ENCODE results near the gene SOX15. TPM values are rescaled to one million over a fixed set of nuclear protein-coding genes. Genes with fewer than 3 reads are reported as not detected.
"Not testable (repeated sequence)": the region's sequence is repeated elsewhere in the genome, so short reads cannot be mapped to it uniquely, and the experiment has no call there.

SOX15 gene
- 0.52 TPM for total RNA-seq

DNA sequence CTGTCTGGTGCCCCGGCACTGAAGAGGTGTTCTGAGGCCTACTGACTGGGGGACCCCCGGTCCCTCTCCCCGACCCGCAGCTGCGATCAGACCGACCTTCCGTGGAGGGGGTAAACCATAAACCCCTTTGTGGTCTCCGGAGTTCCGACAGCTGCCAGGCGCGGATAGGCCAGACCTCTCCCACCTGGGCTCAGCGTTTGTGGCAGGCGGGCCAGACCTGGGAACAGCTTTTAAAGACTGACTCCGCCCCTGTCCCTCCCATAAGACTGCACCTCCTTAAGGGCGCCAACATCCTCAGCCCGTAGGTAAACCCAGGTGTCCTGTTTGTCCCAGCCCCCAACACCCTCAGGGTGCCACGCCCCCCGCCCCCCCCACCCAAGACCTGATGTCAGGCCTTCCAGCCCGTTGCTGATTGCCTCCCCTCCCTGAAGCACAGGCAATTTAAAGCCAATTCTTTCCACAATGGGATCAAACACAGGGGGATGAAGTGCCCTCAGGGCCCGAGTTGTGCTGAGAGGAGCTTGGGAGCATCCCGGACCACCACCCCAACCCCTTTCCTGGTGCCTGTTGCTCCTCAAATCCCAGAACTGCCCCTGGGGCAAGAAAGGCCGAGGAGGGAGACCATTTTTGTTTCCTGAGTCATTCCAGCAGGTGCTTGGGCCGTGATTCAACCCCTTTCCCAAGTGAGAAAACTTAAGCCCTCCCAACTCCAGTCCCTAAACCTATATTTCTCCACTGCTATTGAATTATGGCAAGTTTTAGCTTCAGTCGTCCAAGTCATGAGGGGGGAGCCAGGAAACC is at the start of gene SOX15:
Gene SOX15, minus strand, starts transcription at position 204 of the 801 bp plus-strand sequence. CDS start 418 bp downstream, outside the sequence.
- Histone ChIP-seq H3K9me3 (ENCODE audit: low read depth, low read length) (no peaks in the 10 kb centered on the region), H3K4me3 (ENCODE audit: low read length) (no peak within 1 kb of the TSS), H3K27me3 (ENCODE audit: insufficient read depth, low read length) (no peaks in the 10 kb centered on the region), H3K4me1 (ENCODE audit: insufficient read depth, low read length) (peaks cover 38% of the 10 kb centered on the region)

DNA sequence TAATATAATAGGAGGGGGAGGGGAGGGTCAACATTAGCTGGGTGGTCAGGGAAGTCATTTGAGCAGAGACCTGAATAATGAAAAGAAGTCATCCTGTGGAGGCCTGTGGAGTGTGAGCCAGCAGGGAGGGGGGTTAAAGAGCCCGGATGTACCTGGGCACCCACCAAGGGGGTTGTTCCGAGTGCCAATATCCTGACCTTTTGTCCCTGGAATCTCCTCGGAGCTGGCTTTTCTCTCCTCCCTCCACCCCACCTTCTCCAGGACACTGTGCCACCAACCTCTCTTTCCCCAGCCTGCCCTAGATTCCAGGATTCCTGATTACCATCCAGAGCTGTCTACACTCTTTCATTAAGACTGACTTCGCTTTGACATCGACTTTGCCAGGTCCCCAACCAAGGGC is 46.3 kb upstream of the SOX15 start:
- Histone ChIP-seq H3K4me3 (ENCODE audit: low read length) (no peak overlapping the region), H3K27me3 (ENCODE audit: insufficient read depth, low read length) (no peaks in the 10 kb centered on the region)

DNA sequence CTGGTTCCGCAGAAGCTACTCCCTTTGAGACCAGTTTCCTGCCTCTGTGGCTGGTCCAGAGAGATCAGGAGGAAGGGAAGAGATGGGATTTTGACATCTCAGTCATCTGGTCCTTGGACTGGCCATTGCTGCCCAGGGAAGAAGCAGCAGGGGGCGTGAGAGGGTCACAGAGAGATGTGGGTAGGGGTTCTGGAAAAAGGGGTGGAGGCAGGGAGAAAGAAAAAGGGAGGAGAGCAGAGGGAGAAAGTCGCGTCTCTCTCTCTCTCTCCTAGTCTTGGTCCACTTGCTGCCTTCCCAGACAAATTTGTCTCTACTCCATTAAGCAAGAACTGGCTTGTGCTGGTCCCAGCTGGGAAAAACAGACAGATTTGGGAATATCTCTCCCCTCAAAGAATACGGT is 44.5 kb upstream of the SOX15 start:
- Histone ChIP-seq H3K27me3 (ENCODE audit: insufficient read depth, low read length) (no peaks in the 10 kb centered on the region), H3K9me3 (ENCODE audit: low read depth, low read length) (no peaks in the 10 kb centered on the region), H3K4me3 (ENCODE audit: low read length) (no peak overlapping the region), H3K4me1 (ENCODE audit: insufficient read depth, low read length) (no peaks in the 10 kb centered on the region)

More for the DNA sequence above, 46.3 kb upstream of the SOX15 start:
- no peaks in the 10 kb centered on the region for H3K4me1 ChIP-seq (ENCODE audit: insufficient read depth, low read length)
- no peaks in the 10 kb centered on the region for H3K9me3 ChIP-seq (ENCODE audit: low read depth, low read length)

DNA sequence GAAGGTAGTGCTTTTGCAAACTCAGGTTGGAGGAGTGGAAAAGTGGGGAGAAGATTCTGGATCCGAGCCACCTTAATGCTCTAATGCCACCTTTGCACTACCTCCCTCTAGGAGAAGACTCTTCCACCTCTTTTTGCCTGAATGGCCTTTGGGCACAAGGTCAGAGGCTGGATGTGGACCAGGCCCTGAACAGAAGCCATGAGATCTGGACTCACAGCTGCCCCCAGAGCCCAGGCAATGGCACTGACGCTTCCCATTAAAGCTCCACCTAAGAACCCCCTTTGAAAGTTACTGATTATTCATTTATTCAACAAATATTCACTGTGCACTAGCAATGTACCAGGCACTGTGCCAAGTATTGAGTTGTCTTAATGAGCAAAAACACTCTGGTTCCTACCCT is 43.2 kb upstream of the SOX15 start:
- Histone ChIP-seq H3K4me1 (ENCODE audit: insufficient read depth, low read length) (peaks cover 3% of the 10 kb centered on the region), H3K4me3 (ENCODE audit: low read length) (no peak overlapping the region), H3K27me3 (ENCODE audit: insufficient read depth, low read length) (no peaks in the 10 kb centered on the region), H3K9me3 (ENCODE audit: low read depth, low read length) (no peaks in the 10 kb centered on the region)

DNA sequence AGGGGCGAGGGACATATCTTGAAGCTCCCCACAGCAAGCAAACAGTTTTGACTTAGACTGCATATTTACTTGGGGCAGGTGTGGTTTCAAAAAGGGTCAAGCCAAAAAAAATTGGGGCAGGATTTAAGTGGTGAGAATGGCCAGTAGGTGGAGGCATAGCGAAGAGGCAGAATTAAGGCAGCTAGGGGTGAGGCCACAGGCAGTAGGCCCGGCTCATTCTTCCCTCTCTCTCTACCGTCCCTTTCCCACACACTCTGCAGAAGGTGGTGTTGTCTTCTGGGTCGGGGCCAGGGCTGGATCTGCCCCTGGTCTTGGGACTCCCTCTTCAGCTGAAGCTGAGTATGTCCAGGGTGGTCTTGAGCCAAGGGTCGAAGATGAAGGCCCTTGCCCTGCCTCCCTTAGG is 42.6 kb upstream of the SOX15 start:
- Histone ChIP-seq H3K9me3 (ENCODE audit: low read depth, low read length) (no peaks in the 10 kb centered on the region), H3K4me1 (ENCODE audit: insufficient read depth, low read length) (peaks cover 7% of the 10 kb centered on the region), H3K4me3 (ENCODE audit: low read length) (no peak overlapping the region), H3K27me3 (ENCODE audit: insufficient read depth, low read length) (no peaks in the 10 kb centered on the region)

DNA sequence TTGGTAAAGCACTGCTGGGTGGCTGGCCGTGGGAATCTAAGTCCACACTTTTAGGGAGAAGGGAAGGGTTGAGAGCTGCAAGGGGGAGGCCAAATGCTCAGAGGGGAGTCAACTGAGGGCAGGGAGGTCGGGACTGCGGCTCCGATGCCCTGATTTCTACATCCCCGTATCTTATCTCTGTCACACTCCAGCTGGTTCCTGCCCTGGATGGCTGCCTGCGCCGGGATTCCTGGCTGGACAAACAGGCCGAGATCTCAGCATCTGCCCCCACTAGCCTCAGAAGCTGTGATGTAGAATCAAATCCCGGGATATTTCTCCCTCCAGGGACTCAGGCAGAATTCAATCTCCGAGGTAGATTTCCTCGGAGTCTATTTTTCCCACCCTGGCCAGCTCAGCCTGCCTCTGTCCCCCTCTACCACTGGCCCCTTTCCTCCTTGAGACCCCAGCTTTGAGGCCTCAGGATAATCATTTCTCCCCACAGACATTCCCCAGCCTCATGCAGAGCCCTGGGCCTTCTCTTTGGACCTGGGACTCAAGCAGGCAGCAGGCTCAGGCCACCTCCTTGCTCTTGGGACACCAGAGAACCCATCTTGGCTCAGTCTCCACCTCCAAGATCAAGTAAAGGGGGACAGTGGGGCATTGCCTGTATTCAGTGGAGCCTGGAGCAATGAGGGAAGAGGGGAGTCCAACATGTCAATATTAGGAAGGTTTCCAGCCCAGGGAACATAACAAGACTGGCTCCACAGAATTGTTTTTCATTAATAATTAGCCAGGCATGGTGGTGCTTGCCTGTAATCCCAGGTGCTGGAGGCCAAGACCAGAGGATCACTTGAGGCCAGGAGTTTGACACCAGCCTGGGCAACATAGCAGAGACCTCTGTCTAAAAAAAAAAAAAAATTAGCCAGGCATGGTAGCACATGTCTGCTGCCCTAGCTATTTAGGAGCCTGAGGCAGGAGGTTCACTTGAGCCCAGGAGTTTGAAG is 41.8 kb upstream of the SOX15 start:
- no peaks in the 10 kb centered on the region for H3K9me3 ChIP-seq (ENCODE audit: low read depth, low read length)
- H3K27me3 ChIP-seq (ENCODE audit: insufficient read depth, low read length): no peaks in the 10 kb centered on the region
- no peak overlapping the region for H3K4me3 ChIP-seq (ENCODE audit: low read length)
- H3K4me1 ChIP-seq (ENCODE audit: insufficient read depth, low read length): peaks cover 11% of the 10 kb centered on the region

DNA sequence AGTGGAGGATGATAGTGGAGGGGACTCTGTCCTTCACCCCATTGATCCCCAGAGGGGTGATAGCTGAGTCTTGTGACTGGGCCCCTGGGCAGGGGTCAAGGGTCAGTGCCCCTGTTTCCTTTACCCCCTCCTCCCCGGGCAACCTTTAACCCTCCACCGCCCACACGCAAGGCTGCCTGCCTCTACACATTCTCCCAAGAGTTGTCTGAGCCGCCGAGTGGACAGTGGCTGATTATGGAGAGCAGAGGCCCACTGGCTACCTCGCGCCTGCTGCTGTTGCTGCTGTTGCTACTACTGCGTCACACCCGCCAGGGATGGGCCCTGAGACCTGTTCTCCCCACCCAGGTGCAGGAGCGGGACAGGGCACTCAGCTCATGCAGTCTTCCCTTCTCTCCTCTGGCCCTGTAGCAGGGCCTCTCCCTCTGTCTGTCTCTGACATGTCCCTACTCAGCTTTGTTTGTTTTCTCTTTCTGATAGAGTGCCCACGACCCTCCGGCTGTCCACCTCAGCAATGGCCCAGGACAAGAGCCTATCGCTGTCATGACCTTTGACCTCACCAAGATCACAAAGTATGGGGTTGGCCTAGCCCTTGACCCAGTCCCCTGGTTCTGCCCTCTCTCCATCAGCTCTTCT is 40.2 kb upstream of the SOX15 start, which contains the start of gene SHBG:
Gene SHBG, plus strand, starts transcription at position 197 of the 633 bp plus-strand sequence. Its CDS starts 38 bp downstream, at position 235.
- peaks cover 22% of the 10 kb centered on the region for H3K4me1 ChIP-seq (ENCODE audit: insufficient read depth, low read length)
- no peak within 1 kb of the TSS for H3K4me3 ChIP-seq (ENCODE audit: low read length)
- no peaks in the 10 kb centered on the region for H3K9me3 ChIP-seq (ENCODE audit: low read depth, low read length)
- H3K27me3 ChIP-seq (ENCODE audit: insufficient read depth, low read length): no peaks in the 10 kb centered on the region

DNA sequence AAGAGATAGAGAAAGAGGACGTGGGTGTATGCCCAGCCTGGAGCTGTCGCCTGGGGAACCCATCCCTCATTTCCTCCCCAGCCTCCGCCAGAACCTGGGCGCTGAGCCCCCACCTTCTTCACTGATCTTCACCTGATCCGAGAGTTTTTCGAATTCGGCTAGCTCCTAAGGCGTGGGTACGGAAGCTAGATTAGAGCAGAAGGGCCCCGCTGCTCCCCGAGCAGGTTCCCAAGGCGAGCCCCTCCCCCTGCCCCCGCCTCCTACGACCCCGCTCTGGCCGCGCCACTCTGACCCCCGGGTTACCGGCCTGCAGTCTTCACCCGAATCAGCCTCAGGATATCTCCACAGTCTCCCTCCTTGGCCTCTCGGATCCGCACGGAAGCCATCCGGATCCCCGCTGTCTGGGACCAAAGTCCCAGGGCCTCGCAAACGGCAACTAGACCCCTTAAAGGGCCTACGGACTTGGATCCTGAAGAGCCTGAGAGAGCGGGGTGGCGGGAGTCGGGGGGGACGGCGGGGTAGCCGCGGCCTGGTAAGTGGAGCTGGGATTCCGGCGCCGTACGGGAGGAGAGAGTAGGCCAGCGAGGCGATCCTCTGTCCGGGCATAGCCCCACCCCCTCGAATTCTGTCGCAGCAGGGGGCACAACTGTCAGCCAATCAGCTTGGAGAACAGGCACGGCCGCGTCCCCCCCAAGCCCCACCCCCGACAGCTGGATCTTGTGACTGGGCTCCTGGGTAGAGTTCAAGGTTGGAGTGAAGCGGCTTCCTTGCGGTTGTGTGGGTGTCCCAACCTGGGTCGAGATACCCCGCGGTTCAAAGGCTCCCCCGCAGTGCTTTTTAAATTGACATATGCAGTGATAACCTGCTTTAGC is 37.6 kb upstream of the SOX15 start, which contains the start of gene SAT2:
Gene SAT2, minus strand, starts transcription at position 572 of the 872 bp plus-strand sequence. Its CDS starts 186 bp downstream, at position 386.
- Histone ChIP-seq H3K4me1 (ENCODE audit: insufficient read depth, low read length) (peaks cover 22% of the 10 kb centered on the region), H3K27me3 (ENCODE audit: insufficient read depth, low read length) (no peaks in the 10 kb centered on the region), H3K9me3 (ENCODE audit: low read depth, low read length) (no peaks in the 10 kb centered on the region), H3K4me3 (ENCODE audit: low read length) (peak within 1 kb of the TSS; percentile 66)

DNA sequence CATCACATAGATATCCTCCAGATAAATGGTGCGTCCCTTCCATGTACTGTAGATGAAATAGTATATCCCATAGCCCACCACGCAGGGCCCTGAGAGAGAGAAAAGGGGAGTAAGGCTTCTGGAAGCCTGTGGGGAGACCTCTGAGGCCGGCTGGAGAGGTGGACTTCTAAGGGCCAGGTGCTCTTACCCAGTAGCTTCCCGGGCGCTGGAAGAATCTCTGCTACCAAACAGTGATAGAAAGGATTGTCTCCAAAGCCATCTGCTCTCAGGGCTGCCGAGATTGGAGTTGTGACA is 37.0 kb upstream of the SOX15 start:
- Histone ChIP-seq H3K4me3 (ENCODE audit: low read length) (peak overlapping the region; percentile 66), H3K9me3 (ENCODE audit: low read depth, low read length) (no peaks in the 10 kb centered on the region), H3K27me3 (ENCODE audit: insufficient read depth, low read length) (no peaks in the 10 kb centered on the region), H3K4me1 (ENCODE audit: insufficient read depth, low read length) (peaks cover 22% of the 10 kb centered on the region)

DNA sequence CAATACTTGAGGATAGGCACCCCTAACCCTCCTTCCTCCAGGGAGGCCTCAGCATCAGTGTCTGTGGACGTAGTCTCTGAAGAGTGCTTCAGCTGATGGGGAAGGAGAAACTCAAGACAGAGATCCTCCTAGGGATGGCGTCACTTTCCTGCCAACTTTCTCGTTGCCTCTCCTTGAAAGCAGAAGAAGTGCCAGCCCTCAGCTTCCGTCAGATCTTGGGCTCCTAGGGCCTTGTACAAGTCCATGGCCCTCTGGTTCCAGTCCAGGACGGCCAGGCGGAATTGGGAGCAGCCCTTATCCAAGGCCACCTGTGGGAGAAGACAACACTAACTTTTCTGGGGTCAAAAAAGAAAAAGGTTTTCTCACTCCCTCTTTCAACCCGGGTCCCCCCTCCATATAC is 36.4 kb upstream of the SOX15 start:
- H3K9me3 ChIP-seq (ENCODE audit: low read depth, low read length): no peaks in the 10 kb centered on the region
- peaks cover 22% of the 10 kb centered on the region for H3K4me1 ChIP-seq (ENCODE audit: insufficient read depth, low read length)
- no peak overlapping the region for H3K4me3 ChIP-seq (ENCODE audit: low read length)
- no peaks in the 10 kb centered on the region for H3K27me3 ChIP-seq (ENCODE audit: insufficient read depth, low read length)

DNA sequence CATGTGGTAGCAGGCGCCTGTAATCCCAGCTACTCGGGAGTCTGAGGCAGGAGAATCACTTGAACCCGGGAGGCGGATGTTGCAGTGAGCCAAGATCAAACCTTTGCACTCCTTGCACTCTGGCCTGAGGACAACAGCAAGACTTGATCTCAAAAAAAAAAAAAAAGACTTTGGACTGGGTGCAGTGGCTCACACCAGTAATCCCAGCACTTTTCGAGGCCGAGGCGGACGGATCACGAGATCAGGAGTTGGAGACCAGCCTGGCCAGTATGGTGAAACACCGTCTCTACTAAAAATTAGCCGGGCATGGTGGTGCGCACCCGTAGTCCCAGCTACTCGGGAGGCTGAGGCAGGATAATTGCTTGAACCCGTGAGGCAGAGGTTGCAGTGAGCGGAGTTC is 35.9 kb upstream of the SOX15 start:
- H3K9me3 ChIP-seq (ENCODE audit: low read depth, low read length); H3K4me3 ChIP-seq (ENCODE audit: low read length); H3K27me3 ChIP-seq (ENCODE audit: insufficient read depth, low read length): not testable (repeated sequence)
- peaks cover 22% of the 10 kb centered on the region for H3K4me1 ChIP-seq (ENCODE audit: insufficient read depth, low read length)

DNA sequence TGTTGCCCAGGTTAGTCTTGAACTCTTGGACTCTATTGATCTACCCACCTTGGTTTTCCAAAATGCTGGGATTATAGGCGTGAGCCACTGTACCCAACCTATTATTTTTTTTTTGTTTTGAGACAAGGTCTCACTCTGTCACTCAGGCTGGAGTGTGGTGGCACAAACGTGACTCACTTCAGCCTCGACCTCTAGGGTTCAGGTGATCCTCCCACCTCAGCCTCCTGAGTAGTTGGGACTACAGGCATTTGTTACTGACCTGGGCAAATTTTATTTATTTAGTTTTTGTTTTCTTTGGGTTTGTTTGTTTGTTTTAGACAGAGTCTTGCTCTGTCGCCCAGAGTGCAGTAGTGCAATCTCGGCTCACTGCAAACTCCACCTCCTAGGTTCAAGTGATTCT is 33.8 kb upstream of the SOX15 start:
- Histone ChIP-seq H3K27me3 (ENCODE audit: insufficient read depth, low read length) (no peaks in the 10 kb centered on the region), H3K4me1 (ENCODE audit: insufficient read depth, low read length) (peaks cover 22% of the 10 kb centered on the region), H3K9me3 (ENCODE audit: low read depth, low read length) (no peaks in the 10 kb centered on the region), H3K4me3 (ENCODE audit: low read length) (no peak overlapping the region)

DNA sequence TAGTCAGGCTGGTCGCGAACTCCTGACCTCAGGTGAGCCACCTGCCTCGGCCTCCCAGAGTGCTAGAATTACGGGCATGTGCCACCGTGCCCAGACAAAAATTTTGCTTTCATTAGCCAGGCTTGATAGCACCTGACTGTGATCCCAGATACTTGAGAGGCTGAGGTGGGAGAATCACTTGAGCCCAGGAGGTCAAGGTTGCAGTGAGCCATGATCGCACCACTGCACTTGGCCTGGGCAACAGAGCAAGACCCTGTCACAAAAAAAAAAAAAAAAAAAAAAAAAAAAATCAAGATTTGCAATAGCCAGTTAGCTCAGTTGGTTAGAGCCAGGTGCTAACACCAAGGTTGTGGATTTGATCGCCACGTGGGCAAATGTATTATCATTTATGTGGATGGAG is 30.9 kb upstream of the SOX15 start:
- no peak overlapping the region for H3K4me3 ChIP-seq (ENCODE audit: low read length)
- H3K27me3 ChIP-seq (ENCODE audit: insufficient read depth, low read length): no peaks in the 10 kb centered on the region
- peaks cover 2% of the 10 kb centered on the region for H3K4me1 ChIP-seq (ENCODE audit: insufficient read depth, low read length)
- no peaks in the 10 kb centered on the region for H3K9me3 ChIP-seq (ENCODE audit: low read depth, low read length)

DNA sequence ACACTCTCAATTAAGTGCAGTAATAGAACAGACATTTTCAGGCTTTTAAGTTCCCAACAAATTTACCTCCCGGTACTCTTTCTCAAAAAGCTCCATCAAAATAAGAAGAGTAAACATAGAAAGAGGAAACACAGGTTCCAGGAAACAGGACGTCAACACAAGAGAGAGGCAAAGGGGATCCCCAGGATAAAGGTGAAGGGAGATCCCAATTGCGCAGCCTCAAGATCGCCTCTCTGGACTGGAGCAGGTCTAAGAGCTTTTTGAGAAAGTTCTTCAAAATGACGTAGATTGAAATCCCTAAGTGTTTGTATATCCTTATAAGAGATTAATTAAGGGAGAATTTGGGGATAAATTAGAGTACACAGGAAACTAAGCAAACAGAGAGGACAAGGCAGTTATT is 28.7 kb upstream of the SOX15 start:
- Histone ChIP-seq H3K4me1 (ENCODE audit: insufficient read depth, low read length) (peaks cover 12% of the 10 kb centered on the region), H3K27me3 (ENCODE audit: insufficient read depth, low read length) (no peaks in the 10 kb centered on the region), H3K9me3 (ENCODE audit: low read depth, low read length) (no peaks in the 10 kb centered on the region), H3K4me3 (ENCODE audit: low read length) (no peak overlapping the region)
